ENCODE results near the gene KRT15.
A peak's percentile ranks its signal among the peaks of the same experiment; 100 is the strongest.

Gene KRT15

GRCh38 chr17:41551365-41551764 lies 32.7 kb upstream of the KRT15 start:
- no peak for TF ChIP-seq CTCF (IDR thresholded peaks at IDR 0.05; ENCODE audit: insufficient read depth, low read length, missing control alignments)
- ChIA-PET POLR2A (no interaction called here), CTCF (interaction anchor here (0.9 to 16.0 kb wide), 10 partner anchors 12 to 749 kb away, joined by 3 to 604 read pairs (median 14); partner anchors contain the start of gene KRT36)
- no peak for DNase-seq (ENCODE audit: low read depth, low spot score)
- no peak overlapping the region for H3K4me3 ChIP-seq (ENCODE audit: low read depth, low read length)

GRCh38 chr17:41549596-41550039 lies 30.9 kb upstream of the KRT15 start:
- DNase-seq (ENCODE audit: low read depth, low spot score) = no peak
- no peak for TF ChIP-seq CTCF (IDR thresholded peaks at IDR 0.05; ENCODE audit: insufficient read depth, low read length, missing control alignments)
- POLR2A ChIA-PET = interaction anchor here (1.0 to 2.3 kb wide), 8 partner anchors 19 to 490 kb away, joined by 4 to 11 read pairs (median 5); partner anchors contain the start of genes KRT19 and KRTAP2-3
- CTCF ChIA-PET = interaction anchor here (0.9 to 16.0 kb wide), 107 partner anchors 8 to 934 kb away, joined by 3 to 604 read pairs (median 7); partner anchors contain the start of genes KRT12, KRT15, KRT19 and KRT28
- H3K4me3 ChIP-seq (ENCODE audit: low read depth, low read length) = no peak overlapping the region

GRCh38 chr17:41548844-41549595 lies 30.3 kb upstream of the KRT15 start:
- ChIA-PET CTCF (interaction anchor here (0.6 to 16.0 kb wide), 142 partner anchors 8 to 1138 kb away, joined by 3 to 604 read pairs (median 6); partner anchors contain the start of genes KRT12, KRT13, KRT15 and KRT19), POLR2A (interaction anchor here (0.7 to 2.3 kb wide), 15 partner anchors 19 to 639 kb away, joined by 3 to 12 read pairs (median 4); partner anchors contain the start of genes KRT19, KRTAP2-3 and KRTAP2-4)
- TF ChIP-seq CTCF (IDR thresholded peaks at IDR 0.05; ENCODE audit: insufficient read depth, low read length, missing control alignments) = peak; percentile 99
- H3K4me3 ChIP-seq (ENCODE audit: low read depth, low read length) = peak overlapping the region; percentile 19
- DNase-seq (ENCODE audit: low read depth, low spot score) = peak; percentile 38

GRCh38 chr17:41547921-41548843 lies 29.5 kb upstream of the KRT15 start:
- ChIA-PET CTCF (interaction anchor here (0.6 to 16.0 kb wide), 118 partner anchors 7 to 1137 kb away, joined by 3 to 604 read pairs (median 6); partner anchors contain the start of genes KRT13, KRT15, KRT19 and KRT20), POLR2A (interaction anchor here (0.7 to 2.3 kb wide), 14 partner anchors 18 to 729 kb away, joined by 3 to 12 read pairs (median 4); partner anchors contain the start of genes KRT19, KRTAP2-3 and KRTAP2-4)
- peak; percentile 95 for DNase-seq (ENCODE audit: low read depth, low spot score)
- H3K4me3 ChIP-seq (ENCODE audit: low read depth, low read length) = no peak overlapping the region
- no peak for TF ChIP-seq CTCF (IDR thresholded peaks at IDR 0.05; ENCODE audit: insufficient read depth, low read length, missing control alignments)

GRCh38 chr17:41547378-41547841 lies 28.7 kb upstream of the KRT15 start:
- POLR2A ChIA-PET = interaction anchor here (0.8 to 2.3 kb wide), 8 partner anchors 17 to 729 kb away, joined by 3 to 12 read pairs (median 5); partner anchors contain the start of genes KRT19 and KRTAP2-3
- DNase-seq (ENCODE audit: low read depth, low spot score) = no peak
- CTCF ChIA-PET = interaction anchor here (0.6 to 16.0 kb wide), 25 partner anchors 12 to 743 kb away, joined by 3 to 604 read pairs (median 23); partner anchors contain the start of genes KRT19, KRT9 and KRTAP2-3
- no peak for TF ChIP-seq CTCF (IDR thresholded peaks at IDR 0.05; ENCODE audit: insufficient read depth, low read length, missing control alignments)
- H3K4me3 ChIP-seq (ENCODE audit: low read depth, low read length) = no peak overlapping the region

Data from AG04449 (cell line).